GM18873 (cell line): ENCODE results near the gene RASSF8.

Experiments used
- ATAC-seq: cut with Tn5 transposase; IDR thresholded peaks from one replicate; pipeline ENCODE4 v1.9.1; 2021; ENCODE audit warnings: mild to moderate bottlenecking, moderate library complexity, moderate number of reproducible peaks; ENCODE audit not compliant: unreplicated experiment, low FRiP score

Gene RASSF8

DNA sequence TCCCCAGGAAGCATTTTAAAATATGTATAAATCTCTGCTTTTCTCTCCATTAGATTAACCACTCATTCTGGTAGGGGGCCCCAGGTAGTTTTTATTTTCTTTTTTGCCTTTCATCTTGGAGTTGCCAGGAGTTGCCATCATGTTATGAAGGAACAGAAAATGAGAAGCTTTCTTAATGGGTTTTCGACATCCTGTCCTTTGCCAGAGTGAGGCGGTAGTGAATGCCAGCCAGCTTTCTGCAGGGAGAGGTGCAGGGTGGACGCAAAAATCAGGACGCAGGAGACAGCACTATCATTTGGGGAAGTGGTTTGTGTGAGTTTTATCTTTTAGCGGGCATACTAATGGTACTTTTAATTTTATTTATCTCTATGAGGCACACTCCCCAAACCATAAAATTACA, 1.7 kb downstream of the RASSF8 start:
- no peak for ATAC-seq

DNA sequence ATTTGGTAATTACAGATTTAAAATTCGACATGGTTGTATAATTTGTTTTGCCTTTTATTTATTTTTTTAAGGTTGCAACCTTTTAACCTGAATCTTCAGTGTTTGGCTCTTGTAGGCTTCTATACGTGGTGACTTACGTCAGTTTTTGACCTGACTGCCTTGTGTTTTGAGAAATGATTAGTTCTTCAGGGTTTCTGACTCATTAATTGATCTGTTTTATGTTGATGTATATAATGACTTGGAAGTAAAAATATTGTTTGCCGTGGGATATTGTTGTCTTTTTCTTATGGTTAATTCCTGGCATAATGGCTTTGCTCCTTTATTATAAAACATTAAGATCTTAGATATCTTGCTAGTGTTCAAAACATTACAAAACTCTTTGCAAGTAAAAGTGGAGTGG, 2.5 kb downstream of the RASSF8 start:
- no peak for ATAC-seq

DNA sequence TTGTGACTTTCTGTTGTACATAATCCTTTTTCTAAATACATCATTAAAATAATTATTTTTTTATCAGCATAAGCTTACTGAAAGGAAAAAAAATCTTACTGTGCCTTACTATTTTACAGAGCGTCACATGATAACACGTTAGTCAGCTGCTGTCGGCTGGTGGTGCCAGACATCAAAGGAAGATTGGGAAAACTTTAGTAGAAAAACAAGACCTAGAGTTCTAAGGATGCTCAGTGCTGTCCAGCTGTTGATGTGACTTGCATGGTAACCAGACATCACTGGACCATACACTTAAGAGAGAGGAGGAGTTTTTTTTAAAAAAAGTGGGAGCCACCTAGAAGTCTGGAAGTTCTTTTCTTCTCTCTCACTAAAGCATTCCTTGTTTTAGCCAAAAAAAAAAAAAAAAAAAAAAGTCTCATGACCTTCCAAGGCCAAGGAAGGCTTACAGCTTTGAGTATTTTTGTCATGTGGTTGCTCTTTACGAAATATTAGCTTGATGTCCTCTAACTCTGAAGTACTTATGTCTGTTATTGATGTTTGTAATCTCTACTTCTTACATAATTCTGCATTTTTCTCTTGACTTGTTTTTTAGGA, 4.5 kb downstream of the RASSF8 start:
- no peak for ATAC-seq

DNA sequence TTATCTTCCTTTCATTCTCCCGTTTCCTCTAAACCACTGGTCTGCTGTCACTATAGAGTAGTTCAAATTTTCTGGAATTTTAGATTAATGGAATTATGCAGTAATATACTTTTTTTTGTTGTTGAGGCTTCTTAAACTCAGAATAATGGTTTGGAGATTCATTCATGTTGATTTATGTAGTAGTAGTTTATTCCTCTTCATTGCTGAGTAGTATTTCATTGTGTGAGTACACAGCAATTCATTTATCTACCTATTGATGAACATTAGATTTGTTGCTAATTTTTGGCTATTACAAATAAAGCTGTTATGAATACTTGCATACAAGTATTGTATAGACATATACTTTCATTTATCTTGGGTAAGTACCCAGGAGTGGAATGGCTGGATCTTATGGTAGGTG, 7.2 kb downstream of the RASSF8 start:
- no peak for ATAC-seq

DNA sequence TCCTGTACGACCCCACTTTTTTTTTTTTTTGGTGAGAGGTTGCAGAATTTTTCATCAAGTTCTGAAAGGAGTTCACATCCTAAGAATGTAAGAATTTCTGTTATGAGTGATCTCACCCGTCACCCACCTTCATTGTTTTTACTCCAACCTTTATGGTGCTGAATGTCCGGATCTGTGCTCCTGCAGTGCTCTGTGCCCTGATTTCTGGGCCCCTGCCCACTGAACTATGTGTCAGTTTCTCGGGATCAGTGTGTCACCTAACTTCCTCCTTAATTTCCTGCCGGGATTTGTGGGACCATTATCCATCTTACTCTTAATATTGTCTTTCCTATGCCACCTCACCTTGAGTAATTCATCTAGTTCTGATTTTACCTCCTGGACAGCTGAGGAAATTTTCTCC, 11.6 kb downstream of the RASSF8 start:
- ATAC-seq: no peak

DNA sequence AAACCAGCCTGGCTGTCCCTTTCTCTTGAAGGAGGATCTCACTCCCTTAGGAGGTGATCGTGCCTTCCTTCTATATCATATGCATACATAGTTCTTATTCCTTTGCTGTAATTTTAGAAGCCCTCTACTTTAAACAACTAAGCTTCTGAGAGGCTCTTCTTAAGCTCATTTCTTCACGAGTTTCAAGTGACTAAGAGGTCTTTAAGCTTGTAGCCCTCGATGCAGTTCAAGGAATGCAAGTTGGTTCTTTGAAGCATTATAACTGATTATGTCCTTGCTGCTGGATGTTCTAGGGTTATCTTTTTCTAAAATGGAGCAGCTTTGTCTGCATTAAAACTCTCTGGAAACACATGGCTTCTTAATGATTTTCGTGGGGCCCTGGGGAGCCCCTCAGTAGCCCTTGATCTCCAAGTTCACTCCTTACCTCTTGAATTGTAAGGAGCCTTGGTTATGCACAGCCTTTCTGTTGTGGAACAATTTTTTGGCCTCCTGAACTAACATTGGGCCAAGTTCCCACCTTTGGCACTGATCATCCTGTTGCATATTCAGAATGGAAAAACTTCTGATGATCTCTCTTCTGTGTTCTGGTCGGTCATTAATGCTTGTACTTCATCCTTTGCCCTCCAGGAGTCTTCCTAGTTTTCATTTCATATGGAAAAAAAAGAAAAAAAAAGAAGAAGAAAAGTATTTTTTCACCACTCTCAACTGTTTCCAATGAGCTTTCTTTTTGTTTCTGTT, 12.6 kb downstream of the RASSF8 start:
- ATAC-seq: no peak

DNA sequence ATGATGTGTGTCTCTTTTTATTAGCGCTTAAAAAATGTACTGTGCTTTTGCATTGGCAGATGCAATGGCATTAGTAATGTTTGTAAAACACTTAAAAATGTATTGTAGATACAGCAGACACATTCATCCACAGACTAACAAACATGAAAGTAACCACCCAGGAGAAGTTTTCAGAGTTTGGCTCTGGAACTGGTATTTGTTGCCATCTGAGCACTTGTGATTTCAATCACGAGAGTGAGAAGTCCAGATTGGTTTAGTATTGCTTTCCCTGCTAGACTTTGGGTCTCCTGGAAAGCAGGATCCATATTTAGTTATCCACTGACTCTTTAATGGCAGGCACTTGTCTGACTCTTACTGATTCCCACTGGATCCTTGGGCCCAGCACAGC, 13.2 kb downstream of the RASSF8 start:
- no peak for ATAC-seq

DNA sequence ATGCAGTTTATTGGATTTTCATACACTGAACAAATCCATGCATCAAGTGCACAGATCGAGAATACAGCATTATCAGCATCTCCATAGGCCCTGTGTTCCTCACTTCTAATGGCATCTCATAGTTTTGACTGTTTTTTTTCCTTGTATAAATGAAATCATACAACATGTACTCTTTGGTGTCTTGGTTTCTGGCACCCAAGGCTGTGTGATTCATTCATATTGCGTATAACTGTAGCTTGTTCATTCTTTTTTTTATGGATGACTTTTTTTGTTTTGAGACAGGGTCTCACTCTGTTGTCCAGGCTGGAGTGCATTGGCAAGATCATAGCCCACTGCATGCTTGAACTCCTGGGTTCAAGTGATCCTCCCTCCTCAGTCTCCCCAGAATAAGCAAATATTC, 14.3 kb downstream of the RASSF8 start:
- ATAC-seq: no peak

DNA sequence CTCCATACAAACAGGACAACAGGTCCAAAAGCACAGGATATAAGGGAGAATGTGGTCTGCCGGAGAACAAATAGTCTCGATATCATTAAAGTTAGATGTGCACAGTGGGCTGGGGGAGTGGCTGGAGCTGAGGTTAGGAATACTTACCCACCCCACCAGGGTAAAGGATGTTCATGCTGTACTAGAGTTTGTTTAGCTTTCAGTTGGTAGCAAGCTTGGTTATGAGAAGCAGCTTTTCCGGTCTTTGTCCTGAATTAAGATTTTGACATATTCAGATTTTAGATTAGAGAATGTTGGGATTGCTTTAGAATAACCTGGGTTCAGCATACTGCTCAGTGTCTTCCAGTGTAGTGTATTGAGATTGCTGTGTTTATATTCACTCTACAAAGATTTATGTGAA, 16.7 kb downstream of the RASSF8 start:
- ATAC-seq: no peak

DNA sequence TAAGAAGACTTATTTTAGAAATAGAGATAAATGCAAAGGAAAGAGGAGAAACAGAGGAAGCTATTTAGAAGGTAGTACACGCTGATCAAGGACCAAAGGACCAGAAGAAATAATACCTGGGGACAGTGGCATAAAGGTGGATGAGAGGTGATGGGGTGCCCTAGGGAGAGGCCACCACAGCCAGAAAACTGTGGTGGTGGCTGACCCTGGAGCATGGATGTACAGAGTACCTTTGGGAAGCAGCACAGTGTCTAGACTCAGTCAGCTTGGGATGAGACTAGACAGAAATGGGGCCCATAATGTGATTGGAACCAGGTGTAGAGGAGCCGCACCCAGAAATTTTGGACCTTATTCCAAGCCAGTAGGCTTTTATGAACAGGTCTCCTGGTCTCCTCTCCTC, 17.2 kb downstream of the RASSF8 start:
- ATAC-seq: no peak

DNA sequence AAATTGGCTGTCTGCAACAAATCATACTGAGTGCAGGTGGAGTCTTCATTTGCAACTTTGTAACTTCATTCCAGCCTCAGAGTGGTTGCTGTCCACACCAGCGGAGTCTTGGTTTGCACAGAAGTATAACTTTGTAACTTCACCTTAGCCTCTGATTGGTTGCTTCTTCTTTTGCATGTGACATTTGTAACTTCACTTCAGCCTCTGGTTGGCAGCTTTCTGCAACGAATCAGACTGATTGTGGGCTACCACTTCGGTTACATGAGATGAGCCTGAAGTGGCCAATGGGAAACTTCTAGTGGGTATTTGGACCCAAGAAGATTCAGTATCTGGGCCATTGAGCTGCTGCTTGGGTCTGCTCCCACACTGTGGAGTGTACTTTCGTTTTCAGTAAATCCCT, 17.8 kb downstream of the RASSF8 start:
- no peak for ATAC-seq

DNA sequence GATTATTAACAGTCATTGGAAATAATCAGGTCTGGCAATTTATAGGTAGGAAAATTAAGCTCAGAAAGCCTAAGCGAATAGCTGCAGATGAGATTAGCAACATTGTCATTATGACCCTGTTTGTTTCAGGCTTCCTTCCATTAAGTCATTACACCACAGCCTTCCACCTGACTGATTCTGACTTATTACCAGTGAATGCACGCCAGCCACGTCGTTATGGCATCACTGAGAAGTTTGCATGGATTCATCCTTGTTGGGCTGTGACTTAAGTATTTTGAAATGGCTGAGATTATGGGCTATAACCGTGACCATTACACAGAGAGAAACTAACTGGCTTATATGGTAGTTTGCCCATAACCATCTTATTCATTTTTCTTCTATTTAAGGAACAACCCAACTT, 18.6 kb downstream of the RASSF8 start:
- no peak for ATAC-seq

DNA sequence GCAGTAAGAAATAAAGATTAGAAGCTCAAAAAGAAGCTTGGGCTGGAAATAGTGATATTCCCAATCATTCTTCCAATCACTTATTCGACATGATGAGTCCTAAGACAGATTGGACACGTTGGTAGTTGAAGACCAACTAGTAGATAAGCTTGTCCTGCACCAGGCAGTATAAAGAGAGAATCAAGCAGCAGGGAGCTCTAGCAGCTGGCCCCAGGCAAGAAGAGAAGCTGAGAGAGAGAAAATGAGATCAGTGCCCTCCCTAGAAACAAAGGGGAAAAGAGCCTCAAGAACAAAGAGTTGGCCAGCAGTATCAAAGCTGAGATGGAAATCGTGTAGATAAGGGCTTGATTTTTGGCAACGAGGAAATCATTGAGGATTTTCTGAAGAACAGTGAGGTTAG, 20.6 kb downstream of the RASSF8 start:
- no peak for ATAC-seq

DNA sequence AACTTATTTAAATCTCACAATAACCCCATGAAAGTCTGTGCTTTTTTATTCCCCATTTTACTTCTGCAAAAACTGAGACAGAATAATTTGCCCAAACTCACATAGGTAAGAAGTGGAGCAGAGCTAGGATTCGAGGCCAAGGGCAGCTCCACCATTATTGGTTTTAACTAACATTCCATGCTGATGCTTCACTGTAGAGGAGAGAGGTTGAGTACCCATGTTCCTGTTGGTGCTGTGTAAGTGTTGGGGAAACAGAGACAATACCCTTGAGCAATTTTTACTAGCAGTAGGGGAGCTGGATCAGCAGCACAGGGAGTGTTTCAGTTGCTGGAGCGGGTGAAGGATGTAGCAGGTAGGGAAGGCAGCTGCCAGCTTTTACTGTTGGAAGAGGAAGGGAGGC, 21.1 kb downstream of the RASSF8 start:
- ATAC-seq: no peak

DNA sequence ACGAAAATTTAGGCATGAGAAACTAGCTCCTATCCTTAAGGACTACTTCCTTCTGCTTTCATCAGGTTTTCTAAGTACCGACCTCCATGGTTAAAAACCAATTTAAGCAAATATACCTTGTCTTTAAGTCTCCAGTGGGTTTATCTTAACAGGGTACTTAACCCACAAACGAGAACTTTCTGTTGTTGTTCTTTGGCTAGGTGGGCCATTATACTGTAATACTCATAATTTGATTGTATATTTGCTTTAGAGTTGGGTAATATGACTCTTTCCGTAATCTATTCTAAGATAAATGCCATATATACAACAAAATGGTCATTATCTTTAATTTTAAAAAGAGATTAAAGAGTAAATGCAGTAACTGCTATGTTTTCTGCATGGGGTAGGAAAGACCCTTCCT, 21.6 kb downstream of the RASSF8 start:
- no peak for ATAC-seq

DNA sequence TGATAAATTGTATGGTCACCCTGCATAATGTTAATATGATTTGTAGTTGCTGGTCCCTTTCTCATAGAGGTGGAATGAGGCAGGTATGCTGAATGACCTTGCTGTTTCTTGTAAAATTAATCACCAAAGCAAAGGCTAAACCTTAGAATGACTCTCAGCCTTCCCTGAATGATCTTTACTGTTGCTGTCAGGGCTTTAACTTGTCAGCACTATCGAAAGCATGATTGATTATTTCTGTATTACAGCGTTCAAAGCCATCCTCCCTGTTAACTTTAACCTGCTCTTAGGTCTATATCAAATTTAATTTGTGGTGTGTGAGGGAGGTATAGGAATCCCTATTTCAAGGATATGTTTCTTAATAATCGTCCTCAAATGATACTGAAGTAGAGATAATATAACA, 23.1 kb downstream of the RASSF8 start:
- ATAC-seq: no peak

DNA sequence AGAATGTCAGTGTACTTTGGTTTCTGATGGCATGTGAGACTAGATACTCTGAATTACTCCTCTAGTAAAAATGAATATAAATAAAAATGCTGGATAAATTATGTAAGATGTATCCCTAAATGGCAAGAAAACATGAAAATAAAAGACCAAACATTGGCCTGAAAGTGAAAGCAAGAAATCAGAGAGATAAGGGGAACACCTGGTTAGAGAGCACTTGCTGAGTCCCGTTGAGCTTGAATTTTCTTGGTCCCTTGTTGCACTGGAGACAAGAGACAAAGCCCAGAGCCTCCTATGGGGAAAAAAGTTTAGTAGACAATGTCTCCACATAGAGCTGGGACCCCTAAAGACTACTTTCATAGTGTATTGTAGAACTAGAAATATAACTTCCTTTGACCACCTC, 23.9 kb downstream of the RASSF8 start:
- no peak for ATAC-seq

DNA sequence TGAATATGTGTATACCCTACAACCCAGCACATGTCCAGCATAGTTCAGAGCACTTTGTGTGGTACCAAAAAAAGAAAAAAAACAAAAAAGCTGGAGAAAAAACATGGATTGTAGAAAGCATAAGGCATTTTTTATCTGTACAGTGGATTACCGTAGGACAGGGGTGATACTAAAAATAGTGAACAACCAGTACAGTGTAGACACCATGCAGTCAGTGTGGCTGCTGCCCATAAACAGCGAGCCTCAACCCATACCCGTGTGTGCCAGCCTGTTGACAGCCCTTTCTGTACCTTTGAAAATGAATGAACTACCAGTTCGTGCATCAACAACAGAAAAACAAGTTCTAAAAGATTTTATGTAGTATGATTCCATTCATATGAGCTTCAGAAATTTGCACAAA, 25.1 kb downstream of the RASSF8 start:
- no peak for ATAC-seq

DNA sequence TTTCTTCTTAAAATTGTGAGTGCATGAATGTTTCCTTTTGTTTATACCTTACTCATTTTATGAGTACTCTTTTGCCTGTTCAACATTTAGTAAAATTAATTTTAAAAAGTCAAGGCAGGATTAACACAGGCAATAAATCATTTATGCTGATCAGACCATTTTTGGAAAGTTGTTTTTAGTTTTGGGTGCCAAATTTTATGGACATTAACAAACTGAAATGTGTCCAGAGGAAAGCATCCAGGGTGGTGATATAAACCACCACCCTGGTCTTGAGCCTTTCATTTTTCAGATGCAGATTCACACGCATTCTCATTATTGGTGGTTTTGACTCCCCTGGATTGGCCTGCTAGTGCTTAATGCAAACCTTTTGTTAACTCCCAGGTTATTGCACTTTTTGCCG, 26.3 kb downstream of the RASSF8 start:
- no peak for ATAC-seq

DNA sequence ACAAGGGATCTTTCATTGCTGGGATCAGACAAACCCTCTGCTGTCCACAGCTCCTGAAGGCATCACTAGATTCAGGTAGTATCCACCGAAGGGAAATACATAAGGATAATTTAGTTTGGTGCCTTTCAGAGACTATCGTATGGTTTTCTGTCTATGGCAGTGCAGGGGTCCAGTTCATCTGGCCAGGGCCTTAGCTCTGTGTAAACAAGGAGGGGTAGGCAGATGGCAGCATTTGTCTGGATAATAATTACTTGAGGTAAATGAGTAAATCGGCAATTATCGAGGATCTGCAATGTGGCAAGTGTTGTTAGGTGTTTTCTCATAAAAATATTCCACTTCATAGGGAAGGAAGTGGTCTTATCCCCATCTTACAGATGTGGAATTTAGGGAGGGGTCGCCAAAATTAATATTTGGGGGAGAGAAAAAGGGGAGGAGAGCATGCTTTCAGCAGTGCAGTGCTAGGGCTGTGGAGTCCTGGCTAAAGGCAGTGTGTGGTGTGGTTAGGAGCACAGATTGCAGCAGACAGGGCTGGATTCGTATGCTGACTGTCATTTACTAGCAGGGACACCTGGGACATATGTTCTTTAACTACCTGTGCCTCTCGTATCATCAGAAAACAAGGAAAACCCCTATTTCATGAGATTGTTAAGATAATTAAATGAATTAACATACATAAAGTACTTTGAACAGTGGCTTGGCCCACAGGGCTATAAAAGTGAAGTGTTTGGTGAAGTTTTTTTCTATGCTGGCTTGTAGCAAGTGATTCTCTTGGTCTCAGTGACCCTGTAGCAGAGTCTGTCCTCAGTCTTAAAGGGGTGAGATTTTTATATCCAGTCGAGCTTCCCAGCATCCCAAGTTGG, 27.1 kb downstream of the RASSF8 start:
- no peak for ATAC-seq

DNA sequence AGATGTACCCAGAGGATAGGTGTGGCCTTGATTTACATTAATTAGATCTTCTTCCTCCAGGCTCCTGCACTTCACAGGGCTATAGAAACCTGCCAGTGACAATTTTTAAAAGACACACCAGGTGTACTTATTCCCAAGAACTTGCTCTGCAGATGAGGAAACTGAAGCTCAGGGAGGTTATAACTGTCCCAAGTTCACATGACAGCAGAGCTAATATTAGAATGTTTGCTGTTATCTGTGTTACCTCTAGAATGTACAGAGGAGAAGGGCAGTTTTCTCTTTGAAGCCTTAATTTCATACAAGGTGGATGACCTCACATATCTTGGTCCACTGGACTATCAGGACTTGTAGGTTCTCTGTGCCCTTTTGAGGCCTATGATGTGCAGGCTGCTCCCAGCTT, 27.7 kb downstream of the RASSF8 start:
- ATAC-seq: no peak

DNA sequence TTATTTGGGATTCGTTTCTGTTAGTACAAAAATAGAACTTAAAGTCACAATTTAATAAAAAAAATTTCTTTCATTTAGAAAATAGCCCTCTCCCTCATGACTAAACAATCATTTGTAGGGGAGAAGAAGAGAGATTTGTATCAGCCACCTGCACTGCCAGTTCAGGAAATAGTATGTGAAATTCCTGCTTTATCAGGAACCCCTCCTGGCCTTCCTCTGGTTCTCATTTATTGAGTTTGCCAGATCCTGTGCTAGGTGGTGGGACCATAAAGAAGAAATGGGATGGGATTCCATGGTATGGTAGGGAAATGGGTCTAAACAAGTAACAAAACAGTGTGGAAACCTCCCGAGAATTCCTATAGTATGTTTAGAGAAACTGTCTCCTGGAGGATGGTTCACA, 30.0 kb downstream of the RASSF8 start:
- ATAC-seq: no peak
